NK-92 (cell line): ENCODE results near the gene SPATA24.
"Not testable (repeated sequence)": the region's sequence is repeated elsewhere in the genome, so short reads cannot be mapped to it uniquely, and the experiment has no call there.

Experiments
- DNase-seq: peaks from one replicate; lab custom pipeline; 2025; ENCODE audit not compliant: unreplicated experiment; lab: John Stamatoyannopoulos, UW

The SPATA24 gene

GRCh38 chr5:139417214-139417613, 13.3 kb upstream of the SPATA24 start:
- DNase-seq: no peak

- no peak for DNase-seq
Observed at GRCh38 chr5:139416651-139417050, 12.8 kb upstream of the SPATA24 start.

GRCh38 chr5:139415869-139416268, 12.0 kb upstream of the SPATA24 start:
- no peak for DNase-seq

GRCh38 chr5:139415221-139415861, 11.5 kb upstream of the SPATA24 start:
- no peak for DNase-seq

GRCh38 chr5:139414581-139415130, 10.8 kb upstream of the SPATA24 start:
- DNase-seq: no peak

- DNase-seq: no peak
Observed at GRCh38 chr5:139413963-139414362, 10.1 kb upstream of the SPATA24 start.

GRCh38 chr5:139413153-139413552, 9.3 kb upstream of the SPATA24 start:
- DNase-seq: no peak

- DNase-seq: no peak
Observed at GRCh38 chr5:139410993-139411828, 7.3 kb upstream of the SPATA24 start.

- no peak for DNase-seq
Observed at GRCh38 chr5:139410121-139410992, 6.5 kb upstream of the SPATA24 start.

- DNase-seq: not testable (repeated sequence)
Observed at GRCh38 chr5:139409116-139409515, 5.2 kb upstream of the SPATA24 start.

- no peak for DNase-seq
Observed at GRCh38 chr5:139408191-139408590, 4.3 kb upstream of the SPATA24 start.

- DNase-seq: no peak
Observed at GRCh38 chr5:139407517-139407916, 3.6 kb upstream of the SPATA24 start.

GRCh38 chr5:139406963-139407362, 3.1 kb upstream of the SPATA24 start:
- no peak for DNase-seq

GRCh38 chr5:139404484-139404840, 573 bp upstream of the SPATA24 start:
- DNase-seq: no peak

GRCh38 chr5:139403418-139403786, 487 bp downstream of the SPATA24 start:
- no peak for DNase-seq

GRCh38 chr5:139402561-139403158, 1.2 kb downstream of the SPATA24 start:
- DNase-seq: no peak

GRCh38 chr5:139401546-139401945, 2.3 kb downstream of the SPATA24 start:
- DNase-seq: no peak

GRCh38 chr5:139399501-139400121, 4.3 kb downstream of the SPATA24 start:
- no peak for DNase-seq

- no peak for DNase-seq
Observed at GRCh38 chr5:139397921-139398320, 6.0 kb downstream of the SPATA24 start.

GRCh38 chr5:139396691-139397090, 7.2 kb downstream of the SPATA24 start:
- DNase-seq: no peak
